Panc1 (cell line): Measurements from ENCODE around the gene MSRB3. TPM values are rescaled to one million over a fixed set of nuclear protein-coding genes. Genes with fewer than 3 reads are reported as not detected.

Experiments used
- ATAC-seq: fragments of 200-7000 bp; cut with Tn5 transposase; 2 replicates; pipeline ENCODE4 v1.9.1; 2020; ENCODE audit warnings: mild to moderate bottlenecking, moderate library complexity
- BruUV-seq: library from RNA; stranded (reverse); fragments of 400-500 nt; replicated peaks from 2 replicates; lab custom pipeline; 2021; lab: Mats Ljungman, UMichigan
- CTCF ChIA-PET: fragments of 300-600 bp; sonication (Branson Sonifier 250); formaldehyde crosslinking; loops from one replicate; lab custom pipeline; 2022; ENCODE audit warnings: antibody characterized with exemption; lab: Charles Lee
- POLR2A ChIA-PET: fragments of 300-600 bp; sonication (Branson Sonifier 250); formaldehyde crosslinking; loops from one replicate; lab custom pipeline; 2022; ENCODE audit warnings: antibody characterized with exemption; lab: Charles Lee
- DNase-seq: peaks from one replicate; pipeline ENCODE4 v3.0.0-alpha.2; 2010; ENCODE audit warnings: low read depth, low spot score
- H3K27ac ChIP-seq: 2 replicates; pipeline ENCODE4 v1.5.1; 2011; ENCODE audit warnings: mild to moderate bottlenecking, low read length, inconsistent platforms
- H3K27me3 ChIP-seq: fragments of 200-500 bp; sonication (Bioruptor generic); 2 replicates; pipeline ENCODE4 v1.6.0; 2014; ENCODE audit warnings: low read length, inconsistent platforms; ENCODE audit not compliant: control insufficient read depth, insufficient read depth
- H3K36me3 ChIP-seq: fragments of 200-500 bp; sonication (Bioruptor generic); 2 replicates; pipeline ENCODE4 v1.5.1; 2014; ENCODE audit warnings: inconsistent platforms, mild to moderate bottlenecking, low read length, moderate library complexity; ENCODE audit not compliant: control insufficient read depth, insufficient read depth
- H3K4me1 ChIP-seq: 2 replicates; pipeline ENCODE4 v1.5.1; 2011; ENCODE audit warnings: inconsistent platforms, mild to moderate bottlenecking, low read length, moderate library complexity; ENCODE audit not compliant: control insufficient read depth, insufficient read depth
- H3K4me3 ChIP-seq, 2 experiments: 2 replicates each; pipeline ENCODE4 v1.5.1; 2011 to 2012; ENCODE audit warnings: low read depth in 2 of 2, low read length in 2 of 2, mild to moderate bottlenecking in 2 of 2, inconsistent platforms in 1 of 2, moderate library complexity in 1 of 2
- H3K9me3 ChIP-seq: fragments of 200-500 bp; sonication (Bioruptor generic); 2 replicates; pipeline ENCODE4 v1.5.1; 2014; ENCODE audit warnings: low read depth, mild to moderate bottlenecking, inconsistent platforms, low read length, moderate library complexity; ENCODE audit not compliant: control insufficient read depth, insufficient read depth
- CTCF ChIP-seq: fragments of 450-650 bp; IDR thresholded peaks from 2 replicates; pipeline ENCODE4 v1.5.1; 2017; ENCODE audit warnings: mild to moderate bottlenecking
- POLR2AphosphoS5 ChIP-seq: IDR thresholded peaks from 2 replicates; pipeline ENCODE4 v1.6.1; 2012; ENCODE audit warnings: mild to moderate bottlenecking, low read depth, low read length, moderate library complexity
- REST ChIP-seq, 2 experiments: IDR thresholded peaks; 2 replicates each; pipeline ENCODE4 v1.6.1; 2011 to 2012; ENCODE audit warnings: low read depth in 2 of 2, control low read depth in 1 of 2, low read length in 1 of 2, mild to moderate bottlenecking in 1 of 2, moderate library complexity in 1 of 2; ENCODE audit not compliant: insufficient read depth in 1 of 2
- SIN3A ChIP-seq: IDR thresholded peaks from 2 replicates; pipeline ENCODE4 v1.6.1; 2012; ENCODE audit warnings: low read depth, mild to moderate bottlenecking, low read length, moderate library complexity, borderline replicate concordance; ENCODE audit not compliant: insufficient read depth
- TCF7L2 ChIP-seq: IDR thresholded peaks from 2 replicates; pipeline ENCODE4 v1.6.1; 2011; ENCODE audit warnings: mild to moderate bottlenecking, low read depth, low read length, inconsistent platforms
- in situ Hi-C: cut with HindIII; loops from 2 replicates; pipeline ENCODE4 v1.10.0; 2016; ENCODE audit warnings: low sequenced_read_pairs, low pct_unique_long_range_greater_than_20kb
- intact Hi-C: fragments of 100-400 bp; cut with micrococcal nuclease; formaldehyde crosslinking; loops from one replicate; pipeline ENCODE4 v1.10.0; 2022; ENCODE audit not compliant: unreplicated experiment
- total RNA-seq: library from RNA; stranded (reverse); gene quantifications from one replicate; pipeline ENCODE4 v1.2.1, GENCODE V29; 2021; ENCODE audit not compliant: unreplicated experiment

Gene MSRB3
- total RNA-seq, 1 experiment from 2014 or later, result 89.7 TPM

GRCh38 chr12:65238609-65239008, 39.9 kb upstream of the MSRB3 start:
- no peak for DNase-seq
- in situ Hi-C loops, result no loop called here
- Histone ChIP-seq H3K4me1 (no peaks in the 10 kb centered on the region), H3K9me3 (no peaks in the 10 kb centered on the region), H3K27me3 (no peaks in the 10 kb centered on the region), H3K27ac (no peak overlapping the region), H3K36me3 (no peaks in the 10 kb centered on the region), H3K4me3 (no peak overlapping the region)
- ChIA-PET POLR2A (no interaction called here), CTCF (interaction anchor here (0.6 kb wide), 1 partner anchor 116 kb away, joined by 3 read pairs; no protein-coding TSS in a partner anchor)
- intact Hi-C loops, result no loop called here
- TF ChIP-seq CTCF (no peak), POLR2AphosphoS5 (no peak), TCF7L2 (no peak), SIN3A (no peak), REST (IDR thresholded peaks at IDR 0.05; ENCODE audit: insufficient read depth in 1 of 2, low read depth in 2 of 2, low read length in 1 of 2) (no peak)
- BruUV-seq, result no TSS peak
- ATAC-seq, result no peak

- Histone ChIP-seq H3K36me3 (peaks cover 3% of the 10 kb centered on the region; the same call in 1 of the 2 replicates), H3K27ac (no peak overlapping the region), H3K4me1 (no peaks in the 10 kb centered on the region), H3K27me3 (no peaks in the 10 kb centered on the region), H3K9me3 (no peaks in the 10 kb centered on the region), H3K4me3 (no peak overlapping the region)
- no peak for DNase-seq
- no TSS peak for BruUV-seq
- ChIA-PET POLR2A (no interaction called here), CTCF (no interaction called here)
- no peak for TF ChIP-seq REST (IDR thresholded peaks at IDR 0.05; ENCODE audit: insufficient read depth in 1 of 2, low read depth in 2 of 2, low read length in 1 of 2)
- no peak for TF ChIP-seq CTCF
- no peak for TF ChIP-seq TCF7L2
- TF ChIP-seq SIN3A, result no peak
- no peak for TF ChIP-seq POLR2AphosphoS5
- in situ Hi-C loops (no loop called here), intact Hi-C loops (no loop called here)
- ATAC-seq, result no peak
These were observed 29.5 kb upstream of the MSRB3 start for GRCh38 chr12:65248656-65249633.
